K562 (cell line): Measurements from ENCODE around the gene EID2. TPM values are rescaled to one million over a fixed set of nuclear protein-coding genes. Genes with fewer than 3 reads are reported as not detected.

Source experiments
- CHAMP1 ChIP-seq: fragments of 450-650 bp; IDR thresholded peaks from 2 replicates; pipeline ENCODE4 v1.6.1; 2016; ENCODE audit warnings: mild to moderate bottlenecking
- DPF2 ChIP-seq: fragments of 450-650 bp; IDR thresholded peaks from 2 replicates; pipeline ENCODE4 v1.6.1; 2016
- FOS ChIP-seq: IDR thresholded peaks from 3 replicates; pipeline ENCODE4 v1.6.1; 2011; ENCODE audit not compliant: insufficient read length; ENCODE audit errors: extremely low read depth
- MYNN ChIP-seq, 2 experiments: sonication (generic); formaldehyde crosslinking in 1 of 2; IDR thresholded peaks; 2 replicates each; pipeline versions ENCODE4 v1.5.0 to v1.6.1; 2016 to 2020; ENCODE audit warnings: antibody characterized with exemption in 1 of 2, missing genetic modification reagents in 1 of 2
- NR2C2 ChIP-seq, 2 experiments: fragments of 200-800 bp in 1 of 2; sonication (Bioruptor generic) in 1 of 2; sonication (generic) in 1 of 2; formaldehyde crosslinking in 1 of 2; IDR thresholded peaks; 2 replicates each; pipeline versions ENCODE4 v1.6.1 to v1.8.0; 2016 to 2022; ENCODE audit warnings: mild to moderate bottlenecking in 1 of 2, missing compliant biosample characterization in 1 of 2, missing genetic modification characterization in 1 of 2, missing genetic modification reagents in 1 of 2
- POLR2B ChIP-seq: fragments of 450-650 bp; IDR thresholded peaks from 2 replicates; pipeline ENCODE4 v1.6.1; 2018; ENCODE audit warnings: low read depth; ENCODE audit not compliant: partially characterized antibody
- POLR3G ChIP-seq: IDR thresholded peaks from 2 replicates; pipeline ENCODE4 v1.6.1; 2011; ENCODE audit not compliant: insufficient read length, insufficient replicate concordance; ENCODE audit errors: extremely low read depth
- PRMT5 ChIP-seq: sonication (generic); formaldehyde crosslinking; IDR thresholded peaks from 2 replicates; pipeline ENCODE4 v1.5.0; 2020; ENCODE audit warnings: missing genetic modification reagents
- RBM22 ChIP-seq: fragments of 200-400 bp; formaldehyde crosslinking; IDR thresholded peaks from 2 replicates; pipeline ENCODE4 v1.6.1; 2018; ENCODE audit warnings: low read length, low read depth; ENCODE audit not compliant: poor library complexity, severe bottlenecking
- SMARCA5 ChIP-seq: fragments of 450-650 bp; IDR thresholded peaks from 2 replicates; pipeline ENCODE4 v1.6.1; 2016
- SMARCC2 ChIP-seq: fragments of 450-650 bp; IDR thresholded peaks from 2 replicates; pipeline ENCODE4 v1.6.1; 2017; ENCODE audit warnings: antibody characterized with exemption, moderate library complexity, mild to moderate bottlenecking, low read depth
- TAL1 ChIP-seq: fragments of 450-650 bp; IDR thresholded peaks from 2 replicates; pipeline ENCODE4 v1.6.1; 2016; ENCODE audit warnings: mild to moderate bottlenecking
- TBP ChIP-seq: optimal IDR thresholded peaks from 2 replicates; pipeline ENCODE3; 2011; ENCODE audit warnings: low read depth, low read length, improper control_type of control experiment
- TCFL5 ChIP-seq: fragments of 250-450 bp; sonication (Bioruptor Pico); conservative IDR thresholded peaks from 2 replicates; pipeline ENCODE4 v1.6.1; 2021; ENCODE audit warnings: mild to moderate bottlenecking, moderate library complexity, matching md5 sums
- TRIM28 ChIP-seq: fragments of 450-650 bp; IDR thresholded peaks from 2 replicates; pipeline ENCODE4 v1.6.1; 2017
- VEZF1 ChIP-seq: fragments of 200-800 bp; sonication (Bioruptor generic); IDR thresholded peaks from 2 replicates; pipeline ENCODE4 v1.6.1; 2017; ENCODE audit warnings: missing genetic modification characterization, missing compliant biosample characterization
- ZHX1 ChIP-seq: fragments of 150-350 bp; conservative IDR thresholded peaks from 2 replicates; pipeline ENCODE4 v1.6.1; 2014; ENCODE audit warnings: low read length
- ZNF134 ChIP-seq: fragments of 250-450 bp; sonication (Bioruptor Pico); conservative IDR thresholded peaks from 2 replicates; pipeline ENCODE4 v1.4.0; 2020
- ZNF384 ChIP-seq: IDR thresholded peaks from 2 replicates; pipeline ENCODE4 v1.6.1; 2012; ENCODE audit warnings: low read depth, low read length, improper control_type of control experiment
- ZNF41 ChIP-seq: fragments of 250-450 bp; sonication (Bioruptor Pico); conservative IDR thresholded peaks from 2 replicates; pipeline ENCODE4 v1.4.0; 2020; ENCODE audit warnings: mild to moderate bottlenecking
- ZNF436 ChIP-seq: fragments of 250-450, 450-650 bp; sonication (Bioruptor Pico); formaldehyde crosslinking; IDR thresholded peaks from 2 replicates; pipeline ENCODE4 v1.7.0; 2020; ENCODE audit warnings: mild to moderate bottlenecking
- ZNF583 ChIP-seq: fragments of 250-450 bp; sonication (Bioruptor Pico); IDR thresholded peaks from 2 replicates; pipeline ENCODE4 v1.4.0; 2020
- ZNF584 ChIP-seq: fragments of 200-800 bp; sonication (Bioruptor generic); IDR thresholded peaks from 2 replicates; pipeline ENCODE4 v1.6.1; 2016; ENCODE audit warnings: low read depth, mild to moderate bottlenecking, missing genetic modification characterization, missing compliant biosample characterization
- ZNF778 ChIP-seq: fragments of 450-650 bp; formaldehyde crosslinking; IDR thresholded peaks from 2 replicates; pipeline ENCODE4 v1.4.0; 2020; ENCODE audit warnings: mild to moderate bottlenecking, moderate library complexity
- polyA plus RNA-seq, 8 experiments: library from polyadenylated mRNA; depleted of rRNA in 4 of 8; stranded (reverse) in 5 of 8; unstranded in 3 of 8; fragments of >200 nt; fragmentation: Nextera tagmentation in 2 of 8; fragmentation: Illumina TruSeq in 1 of 8; extraction: Ambion mirVana in 2 of 8; extraction: Trizol in 1 of 8; gene quantifications; 2 replicates each; pipeline versions ENCODE4 v1.2.1 to v1.2.3, GENCODE V29; 2011 to 2014; ENCODE audit warnings: inconsistent platforms in 1 of 8, missing spikeins in 1 of 8
- total RNA-seq, 7 experiments: library from RNA; depleted of rRNA in 6 of 7; stranded (reverse); fragments of >200 nt in 6 of 7; fragmentation: Illumina TruSeq in 2 of 7; extraction: Trizol in 2 of 7; gene quantifications; 2 replicates each; pipeline versions ENCODE4 v1.2.1 to v1.2.3, GENCODE V29; 2011 to 2021; ENCODE audit warnings: low replicate concordance in 1 of 7

The EID2 gene
- total and polyA plus RNA-seq, 9 of the 15 experiments (the other 6 are each of a cell fraction or from before 2014, with no cell fraction given): 2.5 to 18.5 (median 11.3) TPM

- TF ChIP-seq NR2C2 (CRISPR knock-in tag; IDR thresholded peaks at IDR 0.05) (no peak), NR2C2 (tag; IDR thresholded peaks at IDR 0.05) (no peak), ZNF41 (CRISPR knock-in tag) (no peak), PRMT5 (no peak), TCFL5 (CRISPR knock-in tag) (no peak), MYNN (IDR thresholded peaks at IDR 0.05) (no peak), MYNN (CRISPR knock-in tag; IDR thresholded peaks at IDR 0.05) (no peak), ZNF134 (CRISPR knock-in tag) (no peak), ZNF778 (CRISPR knock-in tag) (no peak), CHAMP1 (no peak), POLR3G (no peak), ZNF384 (0 out of 2 replicates have a peak, but pooled peaks have one; percentile 22), ZNF584 (no peak), TRIM28 (no peak), DPF2 (no peak), TBP (peak; percentile 79), SMARCC2 (no peak), SMARCA5 (no peak), TAL1 (no peak), POLR2B (peak; percentile 98), ZNF583 (no peak), ZNF436 (CRISPR knock-in tag) (no peak), RBM22 (no peak), FOS (no peak), ZHX1 (peak; percentile 89), VEZF1 (CRISPR knock-in tag) (no peak)
These were observed 7.5 kb downstream of the EID2 start, which contains the start of gene EID2B (continued) for GRCh38 chr19:39532233-39533002.
